Measurements from ENCODE around the gene ZBTB20.

The ZBTB20 gene

DNA sequence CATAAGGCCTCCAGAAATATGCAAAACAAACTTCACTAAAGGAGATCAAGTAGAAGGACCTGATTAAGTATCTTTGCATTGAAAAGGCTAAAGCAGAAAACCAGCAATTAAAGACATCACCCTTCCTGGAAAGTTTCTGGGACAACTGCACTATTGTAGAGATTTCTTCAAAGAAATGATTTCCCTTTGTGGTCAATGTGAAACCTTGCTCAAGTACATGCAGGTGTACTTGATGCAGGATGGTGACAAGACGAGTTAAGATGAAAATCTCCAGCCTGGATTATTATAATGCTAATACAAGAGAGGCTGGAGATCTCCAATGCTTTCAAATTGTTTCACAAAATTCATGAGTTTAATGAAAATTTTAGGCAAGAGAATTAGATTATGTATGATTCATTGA is 644.9 kb downstream of the ZBTB20 start:
- DNase-seq: no peak

DNA sequence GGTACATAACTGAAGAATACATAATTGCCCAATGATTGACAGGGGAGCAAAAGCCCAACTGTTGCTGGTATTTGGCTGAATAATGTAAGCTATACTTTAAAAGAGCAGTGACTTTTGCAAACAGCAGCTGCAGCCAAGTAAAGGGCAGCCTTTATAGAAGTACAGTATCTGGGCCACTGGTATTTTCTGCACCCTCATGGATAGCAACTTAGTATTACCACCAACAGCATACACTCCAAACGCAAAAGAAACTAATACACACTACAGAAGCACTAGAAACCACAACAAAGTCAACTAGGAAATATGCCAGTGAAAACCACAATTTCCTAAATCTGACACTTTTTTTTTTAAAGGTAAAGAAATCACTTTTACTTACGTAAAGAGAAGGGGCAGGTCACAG is 647.1 kb downstream of the ZBTB20 start:
- DNase-seq: no peak

DNA sequence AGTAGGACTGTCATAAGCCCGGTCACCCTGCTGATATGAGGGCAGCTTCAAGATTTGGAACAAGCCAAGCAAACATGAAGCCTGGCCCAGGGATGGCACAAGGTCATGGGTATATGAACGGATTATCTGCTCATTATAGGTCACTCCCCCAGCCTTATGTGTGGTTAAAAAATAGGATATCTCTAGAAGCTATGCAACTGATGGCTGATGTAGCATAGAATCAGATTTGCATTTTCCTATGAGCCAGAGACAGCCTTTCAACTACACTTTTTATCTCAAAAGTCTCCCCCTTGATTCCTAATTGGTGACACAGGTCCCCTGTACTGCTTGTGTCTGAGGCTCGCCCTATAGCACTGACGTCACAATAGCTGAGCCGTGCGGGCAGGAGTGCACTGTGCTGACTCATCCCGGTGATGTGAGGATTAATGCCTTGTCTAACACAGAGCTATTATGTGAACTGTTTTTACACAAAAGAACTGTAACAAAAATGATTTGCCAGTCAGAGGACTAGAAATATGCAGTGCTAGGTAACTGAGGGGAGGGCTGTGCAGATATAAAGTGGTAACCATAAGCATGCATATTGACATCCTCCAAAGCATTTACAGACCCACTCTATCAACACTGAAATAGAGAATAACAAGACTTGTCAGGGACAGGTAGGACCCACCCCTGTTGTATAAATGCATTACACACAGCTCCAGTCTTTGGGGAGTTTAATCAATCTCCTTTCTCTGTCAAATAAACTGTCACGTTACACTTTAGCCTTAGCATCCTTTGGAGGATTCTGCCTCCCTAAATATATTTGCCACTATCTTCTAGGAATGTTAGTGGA is 648.3 kb downstream of the ZBTB20 start:
- peak; percentile 83 for DNase-seq

DNA sequence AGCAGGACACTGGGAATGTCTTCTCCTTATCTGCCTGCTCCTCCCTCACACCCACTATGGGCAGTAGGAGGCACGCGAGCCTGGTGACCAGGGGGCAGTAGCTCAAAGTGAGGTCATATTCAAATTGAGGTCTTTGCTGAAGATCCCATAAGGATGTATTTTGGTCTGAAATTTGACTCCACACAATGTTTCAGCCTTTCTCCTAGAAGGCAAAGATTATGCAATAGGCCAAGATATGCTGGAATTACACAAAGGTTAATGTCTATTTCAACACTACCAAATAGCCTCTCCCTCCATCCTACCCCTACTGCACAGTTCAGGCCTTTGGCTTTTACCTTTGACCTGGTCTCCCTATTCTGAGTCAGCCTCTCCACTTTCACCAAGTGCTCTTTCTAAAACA is 650.2 kb downstream of the ZBTB20 start:
- peak; percentile 54 for DNase-seq

DNA sequence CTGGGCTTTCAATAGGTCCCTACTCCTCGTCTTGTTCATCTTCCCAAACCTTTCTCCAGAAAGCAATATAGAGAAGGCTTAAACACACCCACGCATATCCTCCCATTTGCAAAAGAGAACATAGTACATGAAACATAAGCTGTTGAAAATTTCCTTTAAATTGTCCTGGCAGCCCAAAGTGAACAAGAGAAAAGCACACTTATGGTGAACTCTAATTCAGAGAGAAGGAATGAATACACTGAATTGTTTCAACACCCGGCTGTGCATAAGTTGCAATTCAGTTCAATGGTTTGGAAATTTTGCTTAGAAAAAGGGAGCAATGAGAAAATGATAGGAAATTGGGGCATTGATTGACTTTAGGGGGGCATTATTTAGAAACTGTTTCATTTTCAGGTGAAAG is 650.6 kb downstream of the ZBTB20 start:
- DNase-seq: no peak

GRCh38 chr3:114496021-114496434 is 651.1 kb downstream of the ZBTB20 start:
- peak; percentile 84 for DNase-seq

GRCh38 chr3:114494498-114494897 is 652.6 kb downstream of the ZBTB20 start:
- no peak for DNase-seq

- DNase-seq: no peak
Measured at GRCh38 chr3:114490829-114491228, 656.3 kb downstream of the ZBTB20 start.

- DNase-seq: no peak
Measured at GRCh38 chr3:114487502-114487901, 659.6 kb downstream of the ZBTB20 start.

GRCh38 chr3:114484919-114485318 is 662.2 kb downstream of the ZBTB20 start:
- DNase-seq: no peak

DNA sequence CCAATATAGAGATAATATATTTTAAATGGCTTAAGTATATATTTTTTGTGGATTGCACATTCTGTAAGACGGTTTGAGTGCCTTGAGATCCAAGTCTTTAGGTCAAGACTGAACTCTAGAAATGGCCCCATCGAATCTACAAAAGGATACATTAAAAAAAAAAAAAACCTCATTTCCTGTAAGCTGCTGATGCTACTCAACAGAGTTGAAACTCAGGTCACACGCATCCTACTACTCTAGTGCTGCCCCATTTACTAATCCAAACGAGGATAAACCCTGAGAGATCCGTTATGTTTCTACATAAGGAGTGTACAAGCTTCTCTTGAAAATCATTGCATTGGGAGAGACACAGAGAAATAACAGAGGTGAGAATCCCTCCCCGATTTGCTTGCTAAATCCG is 666.0 kb downstream of the ZBTB20 start:
- DNase-seq: no peak

DNA sequence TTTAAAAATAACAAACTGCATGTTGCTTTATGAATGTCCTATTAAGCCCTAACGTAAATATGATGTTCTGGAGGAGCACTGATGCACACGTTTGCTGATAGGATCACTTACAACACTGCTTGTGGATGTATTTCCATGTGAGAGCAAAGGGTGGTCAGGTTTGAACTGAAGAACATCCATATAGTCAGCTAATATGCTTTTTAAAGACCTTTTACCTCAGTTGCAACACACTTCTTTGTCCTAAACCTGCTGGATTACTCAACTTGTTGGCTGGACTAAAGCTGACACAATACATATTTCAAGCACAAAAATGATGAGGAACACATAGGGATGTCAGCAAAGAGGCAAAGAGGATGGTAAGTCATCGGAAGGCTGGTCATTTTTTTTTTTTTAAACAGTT is 666.6 kb downstream of the ZBTB20 start:
- DNase-seq: no peak

DNA sequence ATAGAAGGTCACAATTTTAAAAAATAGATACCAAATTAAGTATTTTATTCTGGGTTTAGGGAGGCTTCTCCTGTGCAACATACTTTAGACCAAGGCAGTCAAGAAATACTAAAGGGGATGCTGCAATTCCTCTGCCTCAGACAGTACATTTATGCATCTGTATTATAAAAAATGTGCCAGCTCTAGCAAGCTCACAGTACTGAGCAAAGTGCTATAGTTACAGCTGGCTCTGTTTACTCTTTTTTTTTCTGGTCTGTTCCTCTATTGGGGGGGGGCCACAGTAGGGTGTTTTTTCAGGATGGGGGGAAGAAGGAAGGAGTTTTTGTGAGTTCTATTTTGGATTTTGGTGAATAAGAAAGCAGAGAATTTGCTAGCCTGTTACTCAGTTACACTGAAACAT is 668.3 kb downstream of the ZBTB20 start:
- no peak for DNase-seq

DNA sequence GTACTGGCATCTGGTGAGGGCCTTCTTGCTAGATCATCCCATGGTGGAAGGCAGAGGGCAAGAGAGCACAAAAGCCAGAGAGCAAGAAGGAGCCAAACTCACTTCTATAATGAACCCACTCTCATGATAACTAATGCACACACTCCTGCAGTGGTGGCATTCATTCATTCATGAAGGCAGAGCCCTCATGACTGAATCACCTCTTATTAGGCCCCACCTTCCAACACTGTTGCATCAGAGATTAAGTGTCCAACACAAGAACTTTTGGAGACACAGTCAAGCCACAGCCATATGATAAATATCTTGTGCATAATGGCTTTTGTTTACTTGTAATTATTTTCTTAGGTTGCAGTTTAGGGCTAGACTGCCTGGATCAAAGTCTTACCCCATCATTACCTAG is 670.6 kb downstream of the ZBTB20 start:
- no peak for DNase-seq

DNA sequence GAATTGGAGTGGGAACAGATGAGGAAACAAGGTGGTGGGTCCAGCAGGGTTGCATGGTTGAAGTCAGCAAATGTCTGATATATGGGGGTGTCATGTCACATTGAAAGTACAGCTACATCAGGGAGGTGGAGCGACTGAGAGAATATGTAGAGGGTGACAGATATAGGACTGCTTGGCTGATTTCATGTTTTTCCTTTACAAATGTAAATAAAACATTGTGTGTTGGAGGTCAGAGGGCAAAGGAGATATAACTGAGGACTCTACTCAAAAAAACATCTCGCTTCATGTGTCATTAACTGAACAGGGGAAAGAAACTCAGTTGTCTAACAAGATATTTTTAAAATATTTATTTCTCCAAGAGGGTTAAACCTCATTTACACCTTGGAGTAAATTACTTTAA is 675.6 kb downstream of the ZBTB20 start:
- DNase-seq: no peak

DNA sequence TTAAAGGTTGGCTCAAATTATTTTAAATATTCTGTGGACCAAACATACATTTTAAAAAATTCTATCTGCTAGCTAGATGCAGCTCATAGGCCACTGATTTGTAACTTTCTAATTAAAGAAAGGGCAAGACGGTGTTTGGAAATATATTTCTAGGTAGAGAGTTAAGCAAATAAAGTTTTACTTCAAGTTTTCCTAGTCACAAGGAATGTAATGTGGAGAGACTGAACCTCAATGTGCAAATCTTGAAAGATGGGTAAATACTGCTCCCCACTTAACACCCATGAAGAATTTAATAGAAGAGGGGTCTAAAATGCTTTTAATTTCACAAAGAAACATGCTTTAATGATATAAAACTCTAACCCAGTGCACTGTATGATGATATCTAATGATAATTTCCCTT is 678.0 kb downstream of the ZBTB20 start:
- no peak for DNase-seq

- DNase-seq: no peak
Measured at GRCh38 chr3:114466816-114467215, 680.3 kb downstream of the ZBTB20 start.

DNA sequence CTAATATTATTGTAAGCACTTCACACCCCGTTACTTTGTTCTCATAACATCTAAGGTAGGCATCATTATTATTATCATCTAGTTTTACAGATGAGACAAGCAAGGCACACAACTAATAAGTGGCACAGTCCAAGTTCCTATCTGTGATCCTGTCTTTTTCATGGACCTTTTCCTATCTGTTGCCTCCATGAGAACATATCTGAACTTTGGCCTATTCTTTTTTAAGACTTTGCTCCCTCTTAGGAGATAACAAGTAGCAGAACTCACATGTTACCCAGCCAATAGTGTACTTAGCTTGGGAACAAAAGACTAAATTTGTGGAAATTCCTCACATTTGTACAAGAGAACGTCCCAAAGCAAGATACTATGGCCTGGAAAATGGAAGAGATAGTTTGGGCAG is 680.8 kb downstream of the ZBTB20 start:
- DNase-seq: no peak

GRCh38 chr3:114464548-114464947 is 682.5 kb downstream of the ZBTB20 start:
- DNase-seq: no peak

DNA sequence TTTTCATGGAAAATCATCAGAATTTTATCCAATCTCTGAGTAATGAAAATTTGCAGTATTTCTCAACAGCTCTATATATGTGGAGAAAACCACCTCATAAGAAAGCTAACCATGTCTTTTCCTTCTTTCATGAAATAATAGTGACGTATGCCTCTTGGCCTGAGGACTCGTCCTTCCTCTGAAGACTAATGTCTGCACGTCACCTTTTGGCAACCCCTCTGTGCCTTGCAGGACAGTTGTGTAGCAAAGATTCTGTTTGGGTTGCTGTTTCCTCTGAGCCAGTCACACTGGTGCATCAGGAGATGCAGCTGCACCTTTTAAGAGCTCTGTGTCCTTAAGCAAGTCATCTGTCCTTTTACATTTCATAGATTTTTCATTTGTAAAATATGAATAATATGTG is 684.3 kb downstream of the ZBTB20 start:
- DNase-seq: no peak

- no peak for DNase-seq
Measured at GRCh38 chr3:114460459-114460858, 686.6 kb downstream of the ZBTB20 start.

DNA sequence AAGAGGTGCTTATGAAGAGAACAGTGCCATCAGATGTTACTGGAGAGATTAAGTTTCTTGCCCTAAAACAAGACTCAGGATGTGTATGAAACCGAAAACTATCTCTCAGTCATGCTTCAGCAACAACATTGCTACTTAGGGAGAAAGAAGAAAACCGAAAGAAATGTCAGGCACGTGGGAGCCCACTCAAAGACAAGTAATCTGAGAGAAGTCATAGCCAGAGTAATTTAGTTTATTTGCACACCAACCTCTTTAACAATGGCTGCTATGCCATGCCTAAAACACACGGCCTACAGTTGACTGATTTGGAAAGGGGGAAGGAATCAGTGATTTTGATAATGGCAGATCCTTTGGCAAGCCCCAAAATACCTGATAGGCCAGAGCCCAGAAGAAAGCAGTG is 690.3 kb downstream of the ZBTB20 start:
- no peak for DNase-seq

DNA sequence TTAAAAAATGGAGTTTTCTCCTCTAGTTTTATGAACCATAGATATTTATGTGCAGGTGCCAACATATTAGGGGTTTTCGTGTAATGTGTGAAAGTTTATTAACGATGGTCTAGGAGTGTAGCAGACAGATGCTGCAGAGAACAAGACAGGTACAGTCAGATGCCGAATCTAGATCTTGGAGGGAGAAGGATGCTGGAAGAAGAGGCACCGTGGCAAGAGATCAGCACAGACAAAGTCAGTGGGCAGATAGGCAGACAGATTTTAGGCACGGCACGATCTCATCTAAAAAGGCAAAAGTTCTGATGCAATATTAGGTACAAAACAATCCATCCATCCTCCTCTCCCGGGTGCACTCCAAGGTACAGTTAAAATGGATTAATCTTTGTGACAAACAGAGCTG is 691.7 kb downstream of the ZBTB20 start:
- no peak for DNase-seq

- DNase-seq: peak; percentile 40
Measured at GRCh38 chr3:114454551-114455251, 692.4 kb downstream of the ZBTB20 start.

GRCh38 chr3:114453361-114453780 is 693.7 kb downstream of the ZBTB20 start:
- no peak for DNase-seq

Measured in EL (cell line).